Measurements from ENCODE around the gene OGG1.

- TF ChIP-seq CTCF (IDR thresholded peaks at IDR 0.05), result no peak
- no peak for TF ChIP-seq POLR2A (IDR thresholded peaks at IDR 0.05)
- no peak for TF ChIP-seq POLR2AphosphoS5 (IDR thresholded peaks at IDR 0.05)
These were observed 44.6 kb downstream of the OGG1 start for GRCh38 chr3:9794400-9794799.
